D721Med (cell line): ENCODE results near the gene ERC2.

Experiments used
- DNase-seq: peaks from one replicate; pipeline ENCODE4 v3.0.0; 2011; ENCODE audit warnings: low spot score; ENCODE audit not compliant: insufficient read length
- FAIRE-seq: peaks from 2 replicates; lab custom pipeline; 2011; peaks lifted over from hg19 to GRCh38; lab: Jason Lieb, UNC
- CTCF ChIP-seq: IDR thresholded peaks from 2 replicates; pipeline ENCODE4 v1.5.1; 2012; ENCODE audit warnings: mild to moderate bottlenecking, control low read depth; ENCODE audit not compliant: insufficient read depth; ENCODE audit errors: missing control alignments

The ERC2 gene

GRCh38 chr3:55692295-55692956, 775.8 kb downstream of the ERC2 start:
- no peak for DNase-seq
- TF ChIP-seq CTCF = no peak
- FAIRE-seq = no peak

- FAIRE-seq = no peak
- DNase-seq = no peak
- TF ChIP-seq CTCF = no peak
Measured at GRCh38 chr3:55691141-55691540, 777.1 kb downstream of the ERC2 start.

- DNase-seq (peak; percentile 35), FAIRE-seq (peak; percentile 92)
- TF ChIP-seq CTCF = no peak
Measured at GRCh38 chr3:55690726-55691125, 777.5 kb downstream of the ERC2 start.

- FAIRE-seq = no peak
- no peak for DNase-seq
- peak; percentile 9 for TF ChIP-seq CTCF
Measured at GRCh38 chr3:55690177-55690576, 778.1 kb downstream of the ERC2 start.

GRCh38 chr3:55688154-55688553, 780.1 kb downstream of the ERC2 start:
- DNase-seq (no peak), FAIRE-seq (no peak)
- TF ChIP-seq CTCF = no peak

- FAIRE-seq (no peak), DNase-seq (no peak)
- no peak for TF ChIP-seq CTCF
Measured at GRCh38 chr3:55687526-55687925, 780.7 kb downstream of the ERC2 start.

- no peak for TF ChIP-seq CTCF
- FAIRE-seq (no peak), DNase-seq (no peak)
Measured at GRCh38 chr3:55686426-55687254, 781.6 kb downstream of the ERC2 start.
